ENCODE results near the gene PRICKLE4. TPM values are rescaled to one million over a fixed set of nuclear protein-coding genes. Genes with fewer than 3 reads are reported as not detected.

PRICKLE4 gene
- total and polyA plus RNA-seq, 2 experiments from 2014 or later: 0.48 to 0.66 TPM

- peaks cover 5% of the 10 kb centered on the region; the same call in 1 of the 2 replicates for H3F3A ChIP-seq (replicated peaks; ENCODE audit: low read depth)
- no peak overlapping the region for H3K4me3 Mint-ChIP-seq
- no peaks in the 10 kb centered on the region; the same call in 1 of the 2 replicates for H3K36me3 ChIP-seq (ENCODE audit: insufficient read depth)
- H3K4me1 ChIP-seq (ENCODE audit: insufficient read depth): peaks cover 6% of the 10 kb centered on the region
- no peak overlapping the region for H2AFZ ChIP-seq
- peaks cover 9% of the 10 kb centered on the region; the same call in 1 of the 2 replicates for H3K27me3 ChIP-seq (ENCODE audit: insufficient read depth)
- H3K27ac ChIP-seq (ENCODE audit: low read depth): no peak overlapping the region
- H3K36me3 Mint-ChIP-seq (ENCODE audit: low read depth): peaks cover 19% of the 10 kb centered on the region
- no peak for DNase-seq (ENCODE audit: low spot score)
- no peaks in the 10 kb centered on the region for H4K20me1 ChIP-seq (replicated peaks; ENCODE audit: insufficient read depth)
- TF ChIP-seq ZNF114 (CRISPR knock-in tag; IDR thresholded peaks at IDR 0.05) (no peak), POLR2AphosphoS5 (IDR thresholded peaks at IDR 0.05; ENCODE audit: low read depth) (no peak), CTCF (conservative IDR thresholded peaks at IDR 0.05; ENCODE audit: low read depth in 2 of 2) (no peak), JUNB (IDR thresholded peaks at IDR 0.05; ENCODE audit: unreplicated experiment) (no peak), NANOG (IDR thresholded peaks at IDR 0.05; ENCODE audit: borderline replicate concordance) (no peak), ETS1 (IDR thresholded peaks at IDR 0.05) (no peak), EZH2phosphoT487 (IDR thresholded peaks at IDR 0.05; ENCODE audit: unreplicated experiment) (no peak), ZNF331 (CRISPR knock-in tag; IDR thresholded peaks at IDR 0.05; ENCODE audit: low read depth) (no peak), CREB1 (CRISPR knock-in tag; IDR thresholded peaks at IDR 0.05; ENCODE audit: low read depth) (no peak)
- TF ChIP-seq, protein P1, sequence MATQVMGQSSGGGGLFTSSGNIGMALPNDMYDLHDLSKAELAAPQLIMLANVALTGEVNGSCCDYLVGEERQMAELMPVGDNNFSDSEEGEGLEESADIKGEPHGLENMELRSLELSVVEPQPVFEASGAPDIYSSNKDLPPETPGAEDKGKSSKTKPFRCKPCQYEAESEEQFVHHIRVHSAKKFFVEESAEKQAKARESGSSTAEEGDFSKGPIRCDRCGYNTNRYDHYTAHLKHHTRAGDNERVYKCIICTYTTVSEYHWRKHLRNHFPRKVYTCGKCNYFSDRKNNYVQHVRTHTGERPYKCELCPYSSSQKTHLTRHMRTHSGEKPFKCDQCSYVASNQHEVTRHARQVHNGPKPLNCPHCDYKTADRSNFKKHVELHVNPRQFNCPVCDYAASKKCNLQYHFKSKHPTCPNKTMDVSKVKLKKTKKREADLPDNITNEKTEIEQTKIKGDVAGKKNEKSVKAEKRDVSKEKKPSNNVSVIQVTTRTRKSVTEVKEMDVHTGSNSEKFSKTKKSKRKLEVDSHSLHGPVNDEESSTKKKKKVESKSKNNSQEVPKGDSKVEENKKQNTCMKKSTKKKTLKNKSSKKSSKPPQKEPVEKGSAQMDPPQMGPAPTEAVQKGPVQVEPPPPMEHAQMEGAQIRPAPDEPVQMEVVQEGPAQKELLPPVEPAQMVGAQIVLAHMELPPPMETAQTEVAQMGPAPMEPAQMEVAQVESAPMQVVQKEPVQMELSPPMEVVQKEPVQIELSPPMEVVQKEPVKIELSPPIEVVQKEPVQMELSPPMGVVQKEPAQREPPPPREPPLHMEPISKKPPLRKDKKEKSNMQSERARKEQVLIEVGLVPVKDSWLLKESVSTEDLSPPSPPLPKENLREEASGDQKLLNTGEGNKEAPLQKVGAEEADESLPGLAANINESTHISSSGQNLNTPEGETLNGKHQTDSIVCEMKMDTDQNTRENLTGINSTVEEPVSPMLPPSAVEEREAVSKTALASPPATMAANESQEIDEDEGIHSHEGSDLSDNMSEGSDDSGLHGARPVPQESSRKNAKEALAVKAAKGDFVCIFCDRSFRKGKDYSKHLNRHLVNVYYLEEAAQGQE (IDR thresholded peaks at IDR 0.05; ENCODE audit: unreplicated experiment): no peak
- TF ChIP-seq, protein P2, sequence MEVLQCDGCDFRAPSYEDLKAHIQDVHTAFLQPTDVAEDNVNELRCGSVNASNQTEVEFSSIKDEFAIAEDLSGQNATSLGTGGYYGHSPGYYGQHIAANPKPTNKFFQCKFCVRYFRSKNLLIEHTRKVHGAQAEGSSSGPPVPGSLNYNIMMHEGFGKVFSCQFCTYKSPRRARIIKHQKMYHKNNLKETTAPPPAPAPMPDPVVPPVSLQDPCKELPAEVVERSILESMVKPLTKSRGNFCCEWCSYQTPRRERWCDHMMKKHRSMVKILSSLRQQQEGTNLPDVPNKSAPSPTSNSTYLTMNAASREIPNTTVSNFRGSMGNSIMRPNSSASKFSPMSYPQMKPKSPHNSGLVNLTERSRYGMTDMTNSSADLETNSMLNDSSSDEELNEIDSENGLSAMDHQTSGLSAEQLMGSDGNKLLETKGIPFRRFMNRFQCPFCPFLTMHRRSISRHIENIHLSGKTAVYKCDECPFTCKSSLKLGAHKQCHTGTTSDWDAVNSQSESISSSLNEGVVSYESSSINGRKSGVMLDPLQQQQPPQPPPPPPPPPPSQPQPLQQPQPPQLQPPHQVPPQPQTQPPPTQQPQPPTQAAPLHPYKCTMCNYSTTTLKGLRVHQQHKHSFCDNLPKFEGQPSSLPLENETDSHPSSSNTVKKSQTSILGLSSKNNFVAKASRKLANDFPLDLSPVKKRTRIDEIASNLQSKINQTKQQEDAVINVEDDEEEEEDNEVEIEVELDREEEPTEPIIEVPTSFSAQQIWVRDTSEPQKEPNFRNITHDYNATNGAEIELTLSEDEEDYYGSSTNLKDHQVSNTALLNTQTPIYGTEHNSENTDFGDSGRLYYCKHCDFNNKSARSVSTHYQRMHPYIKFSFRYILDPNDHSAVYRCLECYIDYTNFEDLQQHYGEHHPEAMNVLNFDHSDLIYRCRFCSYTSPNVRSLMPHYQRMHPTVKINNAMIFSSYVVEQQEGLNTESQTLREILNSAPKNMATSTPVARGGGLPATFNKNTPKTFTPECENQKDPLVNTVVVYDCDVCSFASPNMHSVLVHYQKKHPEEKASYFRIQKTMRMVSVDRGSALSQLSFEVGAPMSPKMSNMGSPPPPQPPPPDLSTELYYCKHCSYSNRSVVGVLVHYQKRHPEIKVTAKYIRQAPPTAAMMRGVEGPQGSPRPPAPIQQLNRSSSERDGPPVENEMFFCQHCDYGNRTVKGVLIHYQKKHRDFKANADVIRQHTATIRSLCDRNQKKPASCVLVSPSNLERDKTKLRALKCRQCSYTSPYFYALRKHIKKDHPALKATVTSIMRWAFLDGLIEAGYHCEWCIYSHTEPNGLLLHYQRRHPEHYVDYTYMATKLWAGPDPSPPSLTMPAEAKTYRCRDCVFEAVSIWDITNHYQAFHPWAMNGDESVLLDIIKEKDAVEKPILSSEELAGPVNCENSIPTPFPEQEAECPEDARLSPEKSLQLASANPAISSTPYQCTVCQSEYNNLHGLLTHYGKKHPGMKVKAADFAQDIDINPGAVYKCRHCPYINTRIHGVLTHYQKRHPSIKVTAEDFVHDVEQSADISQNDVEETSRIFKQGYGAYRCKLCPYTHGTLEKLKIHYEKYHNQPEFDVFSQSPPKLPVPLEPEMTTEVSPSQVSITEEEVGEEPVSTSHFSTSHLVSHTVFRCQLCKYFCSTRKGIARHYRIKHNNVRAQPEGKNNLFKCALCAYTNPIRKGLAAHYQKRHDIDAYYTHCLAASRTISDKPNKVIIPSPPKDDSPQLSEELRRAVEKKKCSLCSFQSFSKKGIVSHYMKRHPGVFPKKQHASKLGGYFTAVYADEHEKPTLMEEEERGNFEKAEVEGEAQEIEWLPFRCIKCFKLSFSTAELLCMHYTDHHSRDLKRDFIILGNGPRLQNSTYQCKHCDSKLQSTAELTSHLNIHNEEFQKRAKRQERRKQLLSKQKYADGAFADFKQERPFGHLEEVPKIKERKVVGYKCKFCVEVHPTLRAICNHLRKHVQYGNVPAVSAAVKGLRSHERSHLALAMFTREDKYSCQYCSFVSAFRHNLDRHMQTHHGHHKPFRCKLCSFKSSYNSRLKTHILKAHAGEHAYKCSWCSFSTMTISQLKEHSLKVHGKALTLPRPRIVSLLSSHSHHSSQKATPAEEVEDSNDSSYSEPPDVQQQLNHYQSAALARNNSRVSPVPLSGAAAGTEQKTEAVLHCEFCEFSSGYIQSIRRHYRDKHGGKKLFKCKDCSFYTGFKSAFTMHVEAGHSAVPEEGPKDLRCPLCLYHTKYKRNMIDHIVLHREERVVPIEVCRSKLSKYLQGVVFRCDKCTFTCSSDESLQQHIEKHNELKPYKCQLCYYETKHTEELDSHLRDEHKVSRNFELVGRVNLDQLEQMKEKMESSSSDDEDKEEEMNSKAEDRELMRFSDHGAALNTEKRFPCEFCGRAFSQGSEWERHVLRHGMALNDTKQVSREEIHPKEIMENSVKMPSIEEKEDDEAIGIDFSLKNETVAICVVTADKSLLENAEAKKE (CRISPR knock-in tag; IDR thresholded peaks at IDR 0.05): no peak
- H3K27me3 Mint-ChIP-seq (ENCODE audit: insufficient read depth, low read depth, poor library complexity): peaks cover 16% of the 10 kb centered on the region
- 0 out of 2 replicates have a peak, but pooled peaks cover 7% of the 10 kb centered on the region for H3K79me2 ChIP-seq (replicated peaks; ENCODE audit: insufficient read depth)
- peaks cover 6% of the 10 kb centered on the region; the same call in 2 of the 3 replicates for H3K4me1 Mint-ChIP-seq
- H3K27ac Mint-ChIP-seq: no peak overlapping the region
- no peak overlapping the region for H3K4me3 ChIP-seq
- H3K4me2 ChIP-seq: no peak overlapping the region
- no peaks in the 10 kb centered on the region for H3K9me3 Mint-ChIP-seq
- H3K9me2 ChIP-seq (ENCODE audit: insufficient read depth): no peaks in the 10 kb centered on the region
- no peak for ATAC-seq
Observed at GRCh38 chr6:41775293-41775882, 5.2 kb upstream of the PRICKLE4 start.

Measured in GM23338 (cell line).